GM18502 (cell line): Measurements from ENCODE around the gene MFSD6.

ENCODE experiments used
- ATAC-seq: cut with Tn5 transposase; IDR thresholded peaks from one replicate; pipeline ENCODE4 v1.9.1; 2021; ENCODE audit warnings: mild to moderate bottlenecking; ENCODE audit not compliant: unreplicated experiment, poor library complexity

Gene MFSD6

GRCh38 chr2:190432567-190433231 lies 24.5 kb downstream of the MFSD6 start:
- ATAC-seq = no peak

GRCh38 chr2:190435031-190435670 lies 27.0 kb downstream of the MFSD6 start:
- no peak for ATAC-seq

- no peak for ATAC-seq
Measured at GRCh38 chr2:190436557-190436956, 28.4 kb downstream of the MFSD6 start.

GRCh38 chr2:190440113-190440512 lies 32.0 kb downstream of the MFSD6 start:
- no peak for ATAC-seq

- ATAC-seq = no peak
Measured at GRCh38 chr2:190441564-190441963, 33.4 kb downstream of the MFSD6 start.

GRCh38 chr2:190443055-190443454 lies 34.9 kb downstream of the MFSD6 start:
- no peak for ATAC-seq

- no peak for ATAC-seq
Measured at GRCh38 chr2:190443778-190444481, 35.8 kb downstream of the MFSD6 start.

- no peak for ATAC-seq
Measured at GRCh38 chr2:190444976-190445375, 36.8 kb downstream of the MFSD6 start.

GRCh38 chr2:190446193-190446592 lies 38.0 kb downstream of the MFSD6 start:
- no peak for ATAC-seq

GRCh38 chr2:190446750-190447516 lies 38.8 kb downstream of the MFSD6 start:
- no peak for ATAC-seq

- no peak for ATAC-seq
Measured at GRCh38 chr2:190447766-190448165, 39.6 kb downstream of the MFSD6 start.

GRCh38 chr2:190449925-190450324 lies 41.8 kb downstream of the MFSD6 start:
- ATAC-seq = no peak

- no peak for ATAC-seq
Measured at GRCh38 chr2:190450363-190450762, 42.2 kb downstream of the MFSD6 start.

- ATAC-seq = no peak
Measured at GRCh38 chr2:190451561-190452176, 43.5 kb downstream of the MFSD6 start.

- no peak for ATAC-seq
Measured at GRCh38 chr2:190452433-190452832, 44.3 kb downstream of the MFSD6 start.

GRCh38 chr2:190454795-190455194 lies 46.6 kb downstream of the MFSD6 start:
- ATAC-seq = no peak

GRCh38 chr2:190455358-190456095 lies 47.4 kb downstream of the MFSD6 start:
- ATAC-seq = no peak

GRCh38 chr2:190456833-190457232 lies 48.7 kb downstream of the MFSD6 start:
- no peak for ATAC-seq

- ATAC-seq = no peak
Measured at GRCh38 chr2:190457256-190457655, 49.1 kb downstream of the MFSD6 start.
